Stimulated activated CD4-positive, alpha-beta T cell treated with anti-CD3 and anti-CD28 coated beads, Interleukin-1b, Interleukin-23, amount 100 ng/mL, for 1 hour (primary cell): ENCODE measurements around the gene ATRN.

Experiments used
- DNase-seq, 2 donors: peaks; one replicate each; pipeline ENCODE4 v3.0.0-alpha.2; 2020; ENCODE audit warnings: low read depth in 2 of 2

The ATRN gene

GRCh38 chr20:3658019-3658715, 187.3 kb downstream of the ATRN start:
- DNase-seq = no peak

GRCh38 chr20:3658716-3659491, 188.1 kb downstream of the ATRN start:
- no peak for DNase-seq

DNA sequence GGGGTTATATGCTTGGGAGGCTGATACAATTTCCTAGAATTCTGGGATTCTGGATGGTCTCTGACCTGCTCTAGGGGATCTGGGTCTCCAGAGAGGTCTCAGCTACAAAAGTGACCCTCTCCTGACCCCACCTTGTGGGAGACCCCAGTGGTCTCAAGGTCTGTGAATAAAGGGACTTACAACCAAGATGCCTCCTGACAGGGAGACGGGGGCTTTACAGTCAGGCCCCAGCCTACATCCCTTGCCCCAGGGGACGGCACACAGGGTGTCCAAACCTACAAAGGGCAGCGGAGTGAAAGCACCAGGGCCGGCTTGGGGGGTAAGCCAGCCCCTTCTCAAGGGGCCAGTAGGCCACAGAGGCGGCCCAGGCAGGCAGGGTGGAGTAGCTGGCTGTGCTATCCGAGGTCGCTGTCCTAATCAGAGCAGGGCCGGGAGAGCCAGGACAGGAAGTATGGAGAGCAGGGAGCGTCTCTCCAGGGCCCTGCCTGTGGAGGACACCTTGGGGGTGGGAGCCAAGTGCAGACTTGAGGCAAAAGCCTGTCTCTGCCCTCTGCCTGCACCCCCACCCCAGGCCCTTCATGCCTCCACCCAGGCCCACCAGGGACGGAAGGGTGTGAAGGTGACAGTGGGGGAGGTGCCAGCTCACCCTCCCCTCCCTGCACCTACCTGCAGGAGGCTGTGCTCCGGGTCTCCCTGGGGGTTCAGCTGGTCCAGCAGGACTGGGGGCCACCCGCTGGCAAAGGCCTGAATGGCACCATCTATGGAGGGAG, 188.9 kb downstream of the ATRN start:
- no peak for DNase-seq

GRCh38 chr20:3660262-3661059, 189.6 kb downstream of the ATRN start:
- no peak for DNase-seq

GRCh38 chr20:3661060-3661813, 190.4 kb downstream of the ATRN start:
- no peak for DNase-seq

- no peak for DNase-seq
These were observed 191.2 kb downstream of the ATRN start for GRCh38 chr20:3661814-3662665.

DNA sequence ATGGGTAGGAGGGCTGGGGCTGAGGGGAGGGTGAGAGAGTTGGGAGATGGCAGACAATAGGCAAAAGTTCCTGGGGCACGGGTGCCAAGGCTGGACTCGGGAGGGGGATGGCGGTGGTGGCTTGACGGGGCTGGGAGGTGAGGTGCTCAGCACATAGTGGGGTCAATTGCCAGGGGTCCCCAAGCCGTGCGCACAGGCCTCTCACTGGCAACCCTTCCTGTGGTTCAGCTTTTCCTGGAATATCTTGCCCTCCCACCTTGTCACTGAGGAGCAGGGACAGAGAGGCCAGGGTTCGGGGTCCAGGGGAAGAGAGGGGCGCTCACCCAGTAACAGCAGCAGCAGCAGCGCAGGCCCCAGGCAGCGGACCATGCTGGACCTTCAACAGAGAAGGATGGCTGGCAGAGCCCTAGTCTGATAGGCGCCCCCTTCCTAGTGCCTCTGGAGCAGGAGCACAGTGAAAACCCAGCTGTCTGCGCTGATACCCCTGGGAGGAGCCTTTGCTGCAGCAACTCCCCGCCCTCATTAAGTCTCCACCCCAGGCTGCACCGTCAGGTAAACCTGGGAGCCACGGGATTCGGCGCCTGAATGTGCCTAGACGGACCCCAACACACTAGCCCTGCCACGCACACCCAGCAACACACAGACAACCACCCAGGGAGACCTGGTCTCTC, 192.3 kb downstream of the ATRN start, which contains the start of gene GFRA4:
Gene GFRA4 (minus strand): TSS at position 369 of the 671 bp plus-strand sequence. CDS start 0 bp downstream, at position 369.
- no peak for DNase-seq

DNA sequence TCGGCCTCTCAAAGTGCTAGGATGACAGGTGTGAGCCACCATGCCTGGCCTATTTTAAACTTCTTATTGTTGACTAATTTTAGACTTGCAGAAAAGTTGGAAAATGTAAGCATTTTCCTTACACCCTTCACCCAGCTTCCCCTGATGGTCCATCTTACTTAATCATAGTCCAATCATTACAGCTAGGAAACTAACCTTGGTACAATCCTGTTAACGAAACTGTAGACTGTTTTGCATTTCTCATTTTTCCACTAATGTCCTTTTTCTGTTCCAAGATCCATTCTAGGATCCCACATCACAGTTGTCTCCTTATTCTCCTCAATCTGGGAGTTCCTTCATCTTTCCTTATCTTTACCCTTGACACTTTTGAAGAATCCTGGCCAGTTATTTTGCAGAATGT, 193.0 kb downstream of the ATRN start:
- no peak for DNase-seq

- DNase-seq = no peak
These were observed 196.7 kb downstream of the ATRN start for GRCh38 chr20:3667434-3668037.

- no peak for DNase-seq
These were observed 199.0 kb downstream of the ATRN start for GRCh38 chr20:3669710-3670367.

DNA sequence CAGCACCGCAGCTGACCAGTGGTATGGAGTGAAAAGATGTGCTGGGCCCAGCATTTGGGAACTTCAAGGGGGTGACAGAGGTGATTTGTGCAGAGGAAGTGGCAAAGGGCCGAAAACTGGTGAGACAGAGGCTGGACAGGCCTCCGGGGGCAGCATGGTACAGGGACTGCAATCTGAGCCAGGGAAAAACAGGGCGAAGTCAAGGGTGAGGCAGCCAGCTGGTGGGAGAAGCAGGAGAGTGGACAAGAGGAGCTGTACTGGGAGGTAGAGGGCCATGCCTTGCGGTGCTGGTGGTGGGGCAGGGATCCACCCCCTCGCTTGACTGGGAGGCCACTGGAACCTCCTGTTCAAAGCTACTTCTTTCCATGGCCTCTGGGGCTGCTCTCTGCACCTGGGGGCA, 199.7 kb downstream of the ATRN start:
- DNase-seq = no peak

GRCh38 chr20:3670945-3671344, 200.1 kb downstream of the ATRN start:
- DNase-seq = no peak

- no peak for DNase-seq
These were observed 201.2 kb downstream of the ATRN start for GRCh38 chr20:3671986-3672546.

DNA sequence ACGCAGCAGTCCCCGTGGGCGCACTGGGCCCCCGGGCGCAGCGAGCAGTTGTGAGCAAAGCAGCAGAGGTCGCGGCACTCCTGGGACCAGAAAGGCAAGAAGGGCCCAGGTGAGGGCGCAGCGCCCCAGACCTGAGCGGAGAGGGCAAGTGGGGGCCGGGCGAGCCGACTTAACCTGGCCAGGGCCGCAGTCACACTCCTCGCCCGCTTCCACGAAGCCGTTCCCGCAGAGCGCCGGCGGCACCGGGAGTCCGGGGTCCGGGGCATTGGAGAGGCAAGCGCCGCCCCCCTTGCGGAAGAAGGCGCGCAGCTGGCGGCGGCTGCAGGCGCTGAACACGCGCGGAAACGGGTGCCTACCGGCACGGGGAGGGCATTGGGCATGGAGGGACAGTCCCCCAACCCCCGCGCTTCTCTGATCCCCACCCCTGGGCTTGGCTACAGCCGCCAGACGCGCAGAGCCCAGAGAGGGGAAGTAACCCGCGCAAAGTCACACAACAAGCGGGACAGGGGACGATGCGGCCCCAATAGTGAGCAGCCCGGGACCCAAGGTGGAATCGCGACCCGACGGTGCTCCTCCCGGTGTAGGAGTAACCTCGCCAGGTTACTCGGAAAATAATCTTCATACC, 201.8 kb downstream of the ATRN start:
- DNase-seq = no peak

DNA sequence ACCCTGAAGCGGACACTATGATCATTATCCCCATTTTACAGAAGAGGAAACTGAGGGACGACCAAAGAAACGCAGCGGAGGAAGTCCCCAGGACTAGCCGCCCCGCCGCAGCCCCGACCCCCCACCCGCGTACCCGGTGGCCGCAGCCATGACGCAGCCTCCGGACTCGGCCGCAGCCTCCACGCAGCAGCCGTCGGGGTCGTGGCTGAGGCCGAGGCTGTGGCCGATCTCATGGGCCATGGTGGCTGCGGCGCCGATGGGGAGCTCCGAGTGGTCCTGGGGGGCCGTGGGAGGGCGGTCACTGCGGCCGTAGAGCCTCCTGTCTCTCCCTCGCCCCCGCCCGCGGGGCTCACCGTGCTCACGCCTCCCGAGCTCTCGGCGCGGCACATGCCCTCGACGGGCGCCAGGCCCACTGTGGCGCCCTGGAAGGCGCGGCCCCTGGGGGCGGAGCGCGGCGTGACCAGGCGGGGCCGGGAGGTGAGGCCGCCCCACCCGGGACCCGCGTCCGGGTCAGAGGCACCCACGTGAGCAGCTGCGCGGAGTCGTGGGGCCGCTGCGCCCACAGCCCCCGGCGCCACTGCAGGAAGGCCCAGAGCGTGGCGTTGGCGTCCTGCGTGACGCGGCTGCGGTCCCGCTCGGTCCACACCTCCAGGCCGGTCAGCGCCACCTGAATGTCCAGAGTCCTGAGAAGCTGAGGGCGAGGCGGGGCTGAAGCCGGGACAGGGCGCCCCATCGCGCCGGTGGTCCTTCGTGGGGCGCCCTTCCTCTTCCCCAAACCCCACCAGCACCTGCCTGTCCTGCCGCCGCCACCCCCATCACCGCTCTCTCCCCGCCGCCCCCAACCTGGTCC, 202.6 kb downstream of the ATRN start:
- DNase-seq = no peak

DNA sequence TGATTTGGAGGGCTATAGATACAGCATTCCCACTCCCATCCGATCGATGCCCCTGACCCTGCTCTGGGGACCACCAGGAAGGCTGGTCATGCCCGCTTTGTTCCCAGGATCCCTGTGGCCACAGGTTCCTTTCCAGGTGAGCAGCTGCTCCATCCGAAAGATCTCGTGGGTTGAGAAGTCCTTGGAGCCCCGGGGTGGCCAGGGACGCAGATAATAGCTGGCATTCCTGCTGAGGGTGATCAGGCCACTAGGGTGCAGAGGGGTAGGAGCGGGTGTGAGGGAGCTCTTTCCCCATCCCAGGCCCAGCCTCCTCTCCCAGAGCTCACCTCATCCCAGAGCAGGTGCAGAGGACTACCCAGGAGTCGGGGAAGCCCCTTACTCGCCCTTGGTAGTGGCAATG, 203.6 kb downstream of the ATRN start:
- DNase-seq = no peak
